Neural progenitor cell (in vitro differentiated cells): ENCODE results near the gene PMVK.

ENCODE experiments used
- EZH2 ChIP-seq: fragments of 200-600 bp; sonication (generic); IDR thresholded peaks from 2 replicates; pipeline ENCODE4 v1.6.1; 2017; ENCODE audit warnings: antibody characterized with exemption, mild to moderate bottlenecking, moderate library complexity
- EZH2phosphoT487 ChIP-seq: fragments of 200-600 bp; sonication (generic); IDR thresholded peaks from 2 replicates; pipeline ENCODE4 v1.6.1; 2017; ENCODE audit warnings: antibody characterized with exemption
- TF ChIP-seq, protein P1 (sequence below): fragments of 200-600 bp; sonication (generic); IDR thresholded peaks from 2 replicates; pipeline ENCODE4 v1.5.1; 2017; ENCODE audit warnings: antibody characterized with exemption, mild to moderate bottlenecking

DNA sequence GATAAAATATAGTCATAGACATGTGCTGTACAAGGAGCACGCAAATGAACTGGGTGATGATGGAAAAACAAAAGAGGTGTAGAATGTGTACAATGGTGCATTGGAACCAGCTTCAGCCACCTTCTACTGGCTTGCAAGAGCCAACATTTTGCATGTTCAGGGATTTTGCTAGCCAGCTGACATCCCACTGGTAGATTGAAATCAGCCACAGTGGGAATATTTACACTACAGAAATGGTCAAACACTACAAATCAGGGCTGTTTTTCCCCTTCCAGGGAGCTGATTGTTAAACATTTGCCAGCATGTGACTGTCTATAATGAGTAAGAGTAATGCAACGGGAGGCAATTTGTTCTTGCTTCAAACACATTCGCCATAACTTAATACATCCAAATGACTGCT lies 23.2 kb downstream of the PMVK start:
- TF ChIP-seq, protein P1, sequence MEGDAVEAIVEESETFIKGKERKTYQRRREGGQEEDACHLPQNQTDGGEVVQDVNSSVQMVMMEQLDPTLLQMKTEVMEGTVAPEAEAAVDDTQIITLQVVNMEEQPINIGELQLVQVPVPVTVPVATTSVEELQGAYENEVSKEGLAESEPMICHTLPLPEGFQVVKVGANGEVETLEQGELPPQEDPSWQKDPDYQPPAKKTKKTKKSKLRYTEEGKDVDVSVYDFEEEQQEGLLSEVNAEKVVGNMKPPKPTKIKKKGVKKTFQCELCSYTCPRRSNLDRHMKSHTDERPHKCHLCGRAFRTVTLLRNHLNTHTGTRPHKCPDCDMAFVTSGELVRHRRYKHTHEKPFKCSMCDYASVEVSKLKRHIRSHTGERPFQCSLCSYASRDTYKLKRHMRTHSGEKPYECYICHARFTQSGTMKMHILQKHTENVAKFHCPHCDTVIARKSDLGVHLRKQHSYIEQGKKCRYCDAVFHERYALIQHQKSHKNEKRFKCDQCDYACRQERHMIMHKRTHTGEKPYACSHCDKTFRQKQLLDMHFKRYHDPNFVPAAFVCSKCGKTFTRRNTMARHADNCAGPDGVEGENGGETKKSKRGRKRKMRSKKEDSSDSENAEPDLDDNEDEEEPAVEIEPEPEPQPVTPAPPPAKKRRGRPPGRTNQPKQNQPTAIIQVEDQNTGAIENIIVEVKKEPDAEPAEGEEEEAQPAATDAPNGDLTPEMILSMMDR: no peak
- TF ChIP-seq EZH2 (no peak), EZH2phosphoT487 (no peak)
